ENCODE data around the gene MYH10. TPM values are rescaled to one million over a fixed set of nuclear protein-coding genes. Genes with fewer than 3 reads are reported as not detected.

Gene MYH10
- total RNA-seq, 2 donors from 2014 or later = 12.4 to 17.0 TPM

DNA sequence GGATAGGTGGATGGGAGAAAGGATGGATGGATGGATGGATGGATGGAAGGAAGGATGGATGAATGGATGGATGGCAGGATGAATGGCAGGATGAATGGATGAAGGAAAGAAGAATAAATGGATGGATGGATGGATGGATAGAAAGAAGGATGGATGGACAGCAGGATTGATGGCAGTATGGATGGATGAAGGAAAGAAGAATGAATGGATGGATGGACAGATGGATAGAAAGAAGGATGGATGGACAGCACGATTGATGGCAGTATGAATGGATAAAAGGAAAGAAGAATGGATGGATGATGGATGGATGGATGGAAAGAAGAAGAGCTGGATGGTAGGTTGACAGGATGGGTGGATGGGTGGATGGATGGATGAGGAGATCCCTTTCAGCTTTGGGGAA lies 9.2 kb upstream of the MYH10 start:
- no peaks in the 10 kb centered on the region for H3K27me3 ChIP-seq
- intact Hi-C loops (cut with DNase I) = no loop called here
- no peak overlapping the region for H3K9ac ChIP-seq (ENCODE audit: low read depth in 2 of 2, low read length in 2 of 2)
- no peak overlapping the region for H3K4me3 ChIP-seq
- TF ChIP-seq, protein P1, sequence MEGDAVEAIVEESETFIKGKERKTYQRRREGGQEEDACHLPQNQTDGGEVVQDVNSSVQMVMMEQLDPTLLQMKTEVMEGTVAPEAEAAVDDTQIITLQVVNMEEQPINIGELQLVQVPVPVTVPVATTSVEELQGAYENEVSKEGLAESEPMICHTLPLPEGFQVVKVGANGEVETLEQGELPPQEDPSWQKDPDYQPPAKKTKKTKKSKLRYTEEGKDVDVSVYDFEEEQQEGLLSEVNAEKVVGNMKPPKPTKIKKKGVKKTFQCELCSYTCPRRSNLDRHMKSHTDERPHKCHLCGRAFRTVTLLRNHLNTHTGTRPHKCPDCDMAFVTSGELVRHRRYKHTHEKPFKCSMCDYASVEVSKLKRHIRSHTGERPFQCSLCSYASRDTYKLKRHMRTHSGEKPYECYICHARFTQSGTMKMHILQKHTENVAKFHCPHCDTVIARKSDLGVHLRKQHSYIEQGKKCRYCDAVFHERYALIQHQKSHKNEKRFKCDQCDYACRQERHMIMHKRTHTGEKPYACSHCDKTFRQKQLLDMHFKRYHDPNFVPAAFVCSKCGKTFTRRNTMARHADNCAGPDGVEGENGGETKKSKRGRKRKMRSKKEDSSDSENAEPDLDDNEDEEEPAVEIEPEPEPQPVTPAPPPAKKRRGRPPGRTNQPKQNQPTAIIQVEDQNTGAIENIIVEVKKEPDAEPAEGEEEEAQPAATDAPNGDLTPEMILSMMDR (IDR thresholded peaks at IDR 0.05) = no peak
- no peaks in the 10 kb centered on the region for H3K9me3 ChIP-seq
- H3K27ac ChIP-seq = no peak overlapping the region
- DNase-seq = no peak
- H3K36me3 ChIP-seq = no peaks in the 10 kb centered on the region
- no peaks in the 10 kb centered on the region for H3K4me1 ChIP-seq

DNA sequence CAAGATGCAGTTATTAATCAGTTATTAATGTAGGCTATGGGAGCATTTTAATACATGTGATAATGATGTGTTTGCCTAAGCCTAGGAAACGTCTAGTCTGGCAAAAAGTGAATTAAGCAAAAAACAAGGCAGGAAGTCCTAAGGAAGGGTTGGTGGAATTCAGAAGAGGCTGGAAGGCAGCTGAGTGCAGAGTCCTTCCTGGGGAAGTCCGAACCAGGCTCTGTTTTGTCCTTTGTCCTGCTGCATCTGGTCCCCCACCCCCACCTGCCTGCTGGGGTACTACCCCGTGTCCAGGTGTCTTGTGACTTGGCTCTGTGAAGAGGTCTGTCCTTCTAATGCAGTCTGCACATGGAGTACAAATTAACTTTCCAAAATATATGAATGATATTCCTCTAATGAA lies 1.5 kb upstream of the MYH10 start:
- Histone ChIP-seq H3K36me3 (no peaks in the 10 kb centered on the region), H3K9me3 (no peaks in the 10 kb centered on the region), H3K4me1 (no peaks in the 10 kb centered on the region), H3K27me3 (peaks cover 19% of the 10 kb centered on the region), H3K4me3 (no peak overlapping the region), H3K27ac (no peak overlapping the region), H3K9ac (ENCODE audit: low read depth in 2 of 2, low read length in 2 of 2) (no peak overlapping the region)
- TF ChIP-seq, protein P1 (IDR thresholded peaks at IDR 0.05) = no peak
- intact Hi-C loops (cut with DNase I) = no loop called here
- no peak for DNase-seq

DNA sequence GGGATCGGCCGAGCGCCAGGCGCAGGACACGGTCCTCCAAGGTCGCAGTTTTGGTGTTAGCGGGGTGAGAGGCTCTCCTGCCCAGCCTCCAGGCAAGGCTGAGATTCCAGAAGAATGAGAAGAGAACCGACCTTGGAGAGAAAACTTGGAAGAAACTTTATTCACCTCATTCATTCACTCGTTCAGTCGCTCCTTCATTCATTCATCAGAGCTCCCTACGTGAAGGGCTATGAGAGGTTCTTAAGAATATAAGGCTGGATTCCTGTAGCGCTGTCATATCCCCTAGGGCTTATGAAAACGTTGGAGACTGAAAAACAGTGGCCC lies 991 bp upstream of the MYH10 start:
- no peaks in the 10 kb centered on the region for H3K4me1 ChIP-seq
- no peaks in the 10 kb centered on the region for H3K36me3 ChIP-seq
- DNase-seq = no peak
- peak overlapping the region; percentile 95 for H3K4me3 ChIP-seq
- intact Hi-C loops (cut with DNase I) = no loop called here
- H3K27ac ChIP-seq = no peak overlapping the region
- no peaks in the 10 kb centered on the region for H3K9me3 ChIP-seq
- TF ChIP-seq, protein P1 (IDR thresholded peaks at IDR 0.05) = no peak
- peak overlapping the region in 1 of 2 donors; percentile 61 for H3K9ac ChIP-seq (ENCODE audit: low read depth in 2 of 2, low read length in 2 of 2)
- peaks cover 19% of the 10 kb centered on the region for H3K27me3 ChIP-seq

DNA sequence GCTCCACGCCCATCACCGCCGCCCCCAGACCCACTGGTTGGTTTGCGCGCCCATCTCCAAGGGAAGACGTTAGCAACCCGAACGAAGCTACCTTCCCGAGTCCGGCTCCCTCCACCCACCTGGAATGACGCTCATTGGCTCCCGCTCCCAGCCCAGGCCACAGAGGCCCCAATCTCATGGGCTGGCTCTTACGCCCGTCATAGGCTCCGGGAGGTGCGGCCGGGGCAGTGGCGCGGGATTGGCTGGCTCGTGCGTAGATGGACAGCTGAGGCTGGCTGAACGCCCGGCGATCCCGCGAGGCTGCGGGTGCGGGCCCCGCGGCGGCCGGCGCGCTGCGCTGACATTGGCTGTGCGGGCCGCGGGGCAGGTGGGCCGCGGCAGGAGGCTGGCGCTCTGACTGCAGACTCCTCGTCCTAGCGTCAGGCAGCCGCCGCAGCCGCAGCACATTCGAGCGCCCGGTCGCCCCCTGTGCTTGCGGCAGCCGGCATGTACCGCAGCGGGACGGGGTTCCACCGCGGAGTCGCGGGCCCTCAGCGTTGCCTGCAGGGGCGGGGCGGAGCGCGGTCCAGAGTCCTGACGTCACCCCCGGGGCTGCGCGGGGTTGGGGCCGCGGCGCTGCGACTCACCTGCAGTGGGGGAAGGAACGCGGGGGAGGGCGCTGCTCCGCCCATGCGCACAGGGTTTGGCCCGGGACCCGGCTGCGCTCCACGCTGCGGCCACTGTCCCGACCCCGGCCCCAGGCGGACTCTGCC lies 453 bp upstream of the MYH10 start:
- intact Hi-C loops (cut with DNase I) = no loop called here
- H3K9me3 ChIP-seq = no peaks in the 10 kb centered on the region
- H3K36me3 ChIP-seq = no peaks in the 10 kb centered on the region
- DNase-seq = peak; percentile 98
- H3K4me3 ChIP-seq = peak overlapping the region; percentile 95
- peak overlapping the region in 1 of 2 donors; percentile 61 for H3K9ac ChIP-seq (ENCODE audit: low read depth in 2 of 2, low read length in 2 of 2)
- TF ChIP-seq, protein P1 (IDR thresholded peaks at IDR 0.05) = no peak
- H3K4me1 ChIP-seq = no peaks in the 10 kb centered on the region
- H3K27me3 ChIP-seq = peaks cover 19% of the 10 kb centered on the region
- peak overlapping the region; percentile 52 for H3K27ac ChIP-seq

DNA sequence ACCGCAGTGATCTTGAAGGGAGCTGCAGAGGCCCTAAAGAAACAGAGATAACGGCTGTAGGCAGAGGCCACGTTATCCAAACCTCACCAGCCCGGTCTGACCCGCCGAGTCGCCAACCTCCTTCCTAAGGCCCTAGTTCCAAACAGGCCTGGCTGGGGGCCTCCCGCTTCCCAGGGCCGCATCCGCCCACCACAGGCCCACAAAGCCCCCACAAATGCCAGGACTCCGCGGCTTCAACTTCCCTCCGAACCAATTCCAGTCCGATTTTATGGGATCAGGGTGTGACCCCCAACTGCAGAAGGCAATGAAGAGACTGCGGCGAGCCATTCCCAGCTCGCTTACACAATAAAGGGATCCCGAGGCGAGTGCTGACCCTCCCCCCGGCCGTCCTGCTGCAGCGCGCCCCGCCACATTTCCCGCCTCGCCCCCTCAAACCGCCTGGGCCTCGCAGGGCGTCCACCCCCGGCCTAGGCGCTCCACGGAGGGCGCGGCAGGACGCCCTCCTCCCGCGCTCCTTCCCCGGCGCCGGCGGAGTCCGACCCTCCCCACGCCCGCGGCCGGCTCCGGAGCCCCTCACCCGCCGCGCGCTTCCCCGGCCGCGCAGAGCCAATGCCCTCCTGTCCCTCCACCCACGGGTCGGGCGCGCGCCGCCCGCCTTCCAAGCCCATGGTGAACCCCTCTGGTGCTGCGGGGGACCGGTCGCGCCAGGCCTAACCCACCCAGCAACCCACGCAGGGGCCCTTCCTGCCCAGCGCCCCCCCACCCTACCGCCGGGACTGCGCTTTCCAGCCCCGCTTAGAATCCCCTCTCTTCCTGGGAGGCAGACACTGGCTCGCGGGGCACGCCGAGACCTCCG lies 926 bp downstream of the MYH10 start:
- DNase-seq = peak; percentile 32
- H3K9ac ChIP-seq (ENCODE audit: low read depth in 2 of 2, low read length in 2 of 2) = peak overlapping the region; percentile 41 to 63
- TF ChIP-seq, protein P1 (IDR thresholded peaks at IDR 0.05) = no peak
- H3K4me3 ChIP-seq = peak overlapping the region; percentile 95
- no peaks in the 10 kb centered on the region for H3K36me3 ChIP-seq
- no peak overlapping the region for H3K27ac ChIP-seq
- H3K9me3 ChIP-seq = no peaks in the 10 kb centered on the region
- H3K27me3 ChIP-seq = peaks cover 19% of the 10 kb centered on the region
- no peaks in the 10 kb centered on the region for H3K4me1 ChIP-seq
- intact Hi-C loops (cut with DNase I) = no loop called here

Measured in colonic mucosa (tissue), 4 donors.